PFSK-1 (cell line): ENCODE data around the gene GEN1.

Source experiments
- FOXP2 ChIP-seq: optimal IDR thresholded peaks from 2 replicates; pipeline ENCODE3; 2011; ENCODE audit warnings: borderline replicate concordance, control low read depth, inconsistent platforms; ENCODE audit not compliant: insufficient read depth; ENCODE audit errors: extremely low read length, extremely low read depth
- POLR2AphosphoS5 ChIP-seq: IDR thresholded peaks from 2 replicates; pipeline ENCODE4 v1.6.1; 2012; ENCODE audit warnings: low read depth, mild to moderate bottlenecking, control low read depth, low read length, moderate library complexity
- SIN3A ChIP-seq: IDR thresholded peaks from 2 replicates; pipeline ENCODE4 v1.6.1; 2012; ENCODE audit warnings: mild to moderate bottlenecking, low read length, moderate library complexity, borderline replicate concordance; ENCODE audit not compliant: insufficient read depth
- TAF1 ChIP-seq: IDR thresholded peaks from 2 replicates; pipeline ENCODE4 v1.6.1; 2012; ENCODE audit warnings: low read length, control low read depth, borderline replicate concordance; ENCODE audit not compliant: insufficient read depth
- TF ChIP-seq, protein P1 (sequence below), 2 experiments: IDR thresholded peaks; 2 replicates each; pipeline versions ENCODE4 v1.6.1 to v1.8.0; 2011 to 2012; ENCODE audit warnings: low read depth in 2 of 2, low read length in 2 of 2, control low read depth in 1 of 2, inconsistent platforms in 1 of 2, mild to moderate bottlenecking in 1 of 2, moderate library complexity in 1 of 2; ENCODE audit not compliant: insufficient read depth in 1 of 2

The GEN1 gene

DNA sequence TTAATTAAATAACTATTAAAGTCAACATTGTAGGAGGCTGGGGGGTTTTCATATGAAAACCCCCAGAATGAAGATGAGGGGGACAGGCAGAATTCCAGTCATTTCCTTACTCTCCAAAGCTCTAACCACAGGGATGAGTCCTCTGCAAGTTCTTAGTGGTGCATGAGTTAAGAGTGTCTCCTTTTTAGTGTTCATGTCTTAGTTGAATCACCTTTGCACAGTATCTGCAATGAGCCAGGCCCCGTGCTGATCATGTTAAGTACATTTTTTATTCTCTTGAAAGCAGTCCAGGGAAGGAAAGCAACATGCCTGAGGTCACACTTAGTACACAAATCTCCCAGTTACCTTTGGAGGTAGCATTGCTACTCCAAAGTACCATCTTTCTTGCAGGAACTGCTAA is 36.6 kb downstream of the GEN1 start:
- TF ChIP-seq, protein P1, sequence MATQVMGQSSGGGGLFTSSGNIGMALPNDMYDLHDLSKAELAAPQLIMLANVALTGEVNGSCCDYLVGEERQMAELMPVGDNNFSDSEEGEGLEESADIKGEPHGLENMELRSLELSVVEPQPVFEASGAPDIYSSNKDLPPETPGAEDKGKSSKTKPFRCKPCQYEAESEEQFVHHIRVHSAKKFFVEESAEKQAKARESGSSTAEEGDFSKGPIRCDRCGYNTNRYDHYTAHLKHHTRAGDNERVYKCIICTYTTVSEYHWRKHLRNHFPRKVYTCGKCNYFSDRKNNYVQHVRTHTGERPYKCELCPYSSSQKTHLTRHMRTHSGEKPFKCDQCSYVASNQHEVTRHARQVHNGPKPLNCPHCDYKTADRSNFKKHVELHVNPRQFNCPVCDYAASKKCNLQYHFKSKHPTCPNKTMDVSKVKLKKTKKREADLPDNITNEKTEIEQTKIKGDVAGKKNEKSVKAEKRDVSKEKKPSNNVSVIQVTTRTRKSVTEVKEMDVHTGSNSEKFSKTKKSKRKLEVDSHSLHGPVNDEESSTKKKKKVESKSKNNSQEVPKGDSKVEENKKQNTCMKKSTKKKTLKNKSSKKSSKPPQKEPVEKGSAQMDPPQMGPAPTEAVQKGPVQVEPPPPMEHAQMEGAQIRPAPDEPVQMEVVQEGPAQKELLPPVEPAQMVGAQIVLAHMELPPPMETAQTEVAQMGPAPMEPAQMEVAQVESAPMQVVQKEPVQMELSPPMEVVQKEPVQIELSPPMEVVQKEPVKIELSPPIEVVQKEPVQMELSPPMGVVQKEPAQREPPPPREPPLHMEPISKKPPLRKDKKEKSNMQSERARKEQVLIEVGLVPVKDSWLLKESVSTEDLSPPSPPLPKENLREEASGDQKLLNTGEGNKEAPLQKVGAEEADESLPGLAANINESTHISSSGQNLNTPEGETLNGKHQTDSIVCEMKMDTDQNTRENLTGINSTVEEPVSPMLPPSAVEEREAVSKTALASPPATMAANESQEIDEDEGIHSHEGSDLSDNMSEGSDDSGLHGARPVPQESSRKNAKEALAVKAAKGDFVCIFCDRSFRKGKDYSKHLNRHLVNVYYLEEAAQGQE (IDR thresholded peaks at IDR 0.05; ENCODE audit: insufficient read depth in 1 of 2, low read depth in 2 of 2, low read length in 2 of 2), result no peak
- TF ChIP-seq SIN3A, result no peak
- no peak for TF ChIP-seq TAF1
- TF ChIP-seq FOXP2, result no peak
- no peak for TF ChIP-seq POLR2AphosphoS5

DNA sequence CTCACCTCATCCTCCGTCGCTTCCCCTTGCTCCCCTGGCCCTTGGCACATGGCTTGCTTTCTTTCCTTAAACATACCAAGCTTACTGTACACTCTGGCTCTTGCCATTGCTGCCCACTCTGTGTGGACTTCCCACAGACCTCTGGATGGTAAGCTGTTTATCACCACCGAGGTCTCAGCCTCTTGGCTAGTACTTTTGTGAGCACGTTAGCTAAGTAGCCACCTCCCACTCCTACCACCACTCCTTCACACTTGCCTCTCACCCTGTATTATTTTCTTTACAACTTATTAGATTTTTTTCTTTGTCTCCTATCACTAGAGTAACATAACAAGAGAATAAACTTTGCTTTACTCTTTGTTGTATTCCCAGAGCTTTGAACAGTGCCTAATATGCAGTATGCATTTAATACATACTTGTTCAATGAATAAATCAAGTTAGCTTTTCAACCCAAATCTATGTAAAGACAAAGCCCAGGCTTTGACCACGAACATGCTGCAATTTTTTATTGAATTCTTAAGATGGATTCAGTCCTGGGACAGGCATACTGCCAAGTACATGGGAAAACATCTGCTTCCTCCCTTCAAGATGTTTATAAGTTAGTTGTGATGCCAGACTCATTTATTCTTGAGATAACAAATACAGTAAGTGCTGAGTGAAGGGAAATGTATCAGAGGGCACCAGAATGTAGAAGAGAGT is 37.3 kb downstream of the GEN1 start:
- TF ChIP-seq, protein P1 (IDR thresholded peaks at IDR 0.05; ENCODE audit: insufficient read depth in 1 of 2, low read depth in 2 of 2, low read length in 2 of 2), result no peak
- no peak for TF ChIP-seq TAF1
- TF ChIP-seq SIN3A, result no peak

DNA sequence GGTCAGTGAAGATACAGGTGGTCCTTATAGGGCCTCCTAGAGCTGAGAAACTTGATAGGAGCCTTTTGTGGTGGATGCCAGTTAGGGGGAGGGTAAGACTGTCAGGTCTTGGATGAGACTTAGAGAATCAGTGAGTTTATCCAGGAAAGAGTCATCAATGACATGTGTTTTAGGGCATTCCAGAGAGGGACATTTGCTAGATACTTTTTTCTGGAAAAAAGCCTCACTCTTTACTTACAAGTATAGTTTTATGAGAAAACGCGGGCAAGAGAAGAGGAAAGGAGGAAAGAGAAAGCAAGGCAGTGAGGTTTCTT is 37.8 kb downstream of the GEN1 start:
- TF ChIP-seq FOXP2 (no peak), POLR2AphosphoS5 (no peak), TAF1 (no peak), SIN3A (no peak)
- TF ChIP-seq, protein P1 (IDR thresholded peaks at IDR 0.05; ENCODE audit: insufficient read depth in 1 of 2, low read depth in 2 of 2, low read length in 2 of 2), result no peak

DNA sequence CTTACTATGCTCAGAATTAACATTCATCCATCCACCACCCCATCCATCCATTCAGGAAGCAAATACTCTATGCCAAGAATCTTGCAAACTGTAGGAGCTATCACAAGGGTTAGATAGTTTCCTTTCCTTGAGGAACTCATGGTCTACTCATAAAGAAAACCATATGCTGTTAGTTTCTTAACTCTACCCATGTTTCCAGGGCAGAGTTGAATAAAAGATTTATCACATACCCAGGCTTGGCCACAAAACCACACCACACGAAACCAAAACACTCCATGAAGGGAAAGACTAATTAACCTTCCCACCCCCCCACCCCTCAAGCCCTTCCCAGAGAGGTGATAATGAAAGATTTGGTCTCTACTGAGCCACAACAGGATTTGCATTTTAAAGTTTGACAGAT is 38.6 kb downstream of the GEN1 start:
- TF ChIP-seq, protein P1 (IDR thresholded peaks at IDR 0.05; ENCODE audit: insufficient read depth in 1 of 2, low read depth in 2 of 2, low read length in 2 of 2), result no peak
- TF ChIP-seq FOXP2 (no peak), TAF1 (no peak), SIN3A (no peak), POLR2AphosphoS5 (no peak)

DNA sequence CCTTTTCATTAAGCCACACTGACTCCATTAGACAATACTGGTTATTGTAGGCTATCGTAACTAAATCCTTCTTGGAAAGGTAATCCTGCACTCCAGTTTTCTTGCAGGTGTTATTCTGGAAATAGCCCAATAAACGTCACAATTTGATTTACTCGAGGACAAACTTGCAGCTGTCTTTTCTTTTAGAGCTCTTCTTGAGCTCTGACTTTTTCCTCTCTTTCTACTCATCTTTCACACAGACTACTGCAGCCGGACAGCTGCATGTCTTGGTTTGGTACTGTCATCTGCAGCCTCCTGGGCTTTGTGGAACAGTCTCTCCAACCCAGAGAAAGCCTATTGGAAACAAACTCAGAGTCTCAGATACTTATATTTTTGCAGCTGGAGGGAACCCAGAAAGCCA is 39.4 kb downstream of the GEN1 start:
- no peak for TF ChIP-seq FOXP2
- TF ChIP-seq SIN3A, result no peak
- TF ChIP-seq, protein P1 (IDR thresholded peaks at IDR 0.05; ENCODE audit: insufficient read depth in 1 of 2, low read depth in 2 of 2, low read length in 2 of 2), result no peak
- no peak for TF ChIP-seq POLR2AphosphoS5
- TF ChIP-seq TAF1, result no peak
